Hematopoietic multipotent progenitor cell treated with erythropoietin and hydrocortisone succinate and interleukin-3 and kit ligand, for 17 days (in vitro differentiated cells): ENCODE data around the gene RHOB.

Experiments
- DNase-seq: peaks from one replicate; pipeline ENCODE4 v3.0.0-alpha.2; 2015; ENCODE audit warnings: low spot score

Gene RHOB

DNA sequence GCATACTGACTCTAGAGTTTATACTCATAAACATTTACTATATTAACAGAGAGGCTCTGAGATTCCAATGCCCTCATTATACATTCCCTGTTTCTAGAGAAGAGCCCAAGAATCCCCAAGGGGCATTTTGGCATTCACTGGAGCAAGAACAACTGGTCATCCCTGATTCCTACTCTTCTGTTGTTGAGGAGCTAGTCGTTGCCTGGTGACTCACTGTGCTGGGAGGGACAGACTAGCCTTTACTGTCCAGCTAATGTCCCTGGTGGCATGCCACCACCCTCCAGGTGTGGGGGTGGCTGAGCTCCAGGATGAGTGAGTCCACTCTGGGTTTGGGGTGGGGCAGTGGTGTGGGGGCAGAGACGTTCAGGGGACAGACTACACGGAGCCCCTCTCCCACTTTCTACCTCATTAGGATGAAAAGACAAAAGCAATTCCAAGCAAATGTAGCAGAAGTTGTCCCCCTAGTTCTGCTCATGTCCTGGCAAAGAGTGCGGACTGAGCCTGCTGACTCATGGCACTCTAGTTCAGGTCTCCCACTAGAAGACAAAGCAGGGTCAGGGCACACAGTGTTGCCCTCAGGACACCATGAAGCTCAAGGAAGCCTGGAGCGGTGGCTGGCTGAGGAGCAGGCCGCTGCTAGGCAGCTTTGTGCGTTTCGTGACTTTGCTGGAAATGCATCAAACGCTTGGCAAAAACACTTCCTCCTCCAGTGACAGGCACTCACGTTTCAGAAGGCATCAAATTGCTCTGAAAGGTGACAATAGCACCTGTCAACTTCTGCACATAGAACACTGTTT is 49.4 kb downstream of the RHOB start:
- no peak for DNase-seq

DNA sequence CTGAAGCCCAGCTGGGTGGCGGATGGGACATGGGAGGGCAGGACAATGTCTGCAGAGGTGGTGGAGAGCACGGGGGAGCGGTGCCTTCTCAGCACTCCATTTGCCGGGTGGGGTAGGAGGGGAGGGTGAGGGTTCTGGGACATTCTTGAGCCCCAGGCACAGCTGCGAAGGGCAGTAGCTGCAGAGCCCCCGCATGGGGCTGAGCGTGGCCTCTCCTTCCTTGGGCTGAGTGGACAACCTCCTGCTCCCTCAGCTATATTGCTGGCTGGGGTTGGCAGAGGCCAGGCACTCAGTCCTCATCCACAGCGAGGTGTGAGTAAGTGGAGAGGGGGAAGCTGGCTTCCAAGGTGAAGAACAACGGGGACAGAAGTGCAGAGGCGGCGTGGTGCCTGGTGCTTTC is 50.1 kb downstream of the RHOB start:
- DNase-seq, result no peak
